ENCODE data around the gene BDH2. TPM values are rescaled to one million over a fixed set of nuclear protein-coding genes. Genes with fewer than 3 reads are reported as not detected.

The BDH2 gene
- total and polyA plus RNA-seq, 2 donors from 2014 or later: 104 to 473 TPM

- intact Hi-C loops (cut with DNase I): no loop called here
- TF ChIP-seq CTCF (IDR thresholded peaks at IDR 0.05; ENCODE audit: borderline replicate concordance, extremely low read depth, insufficient read depth): peak; percentile 58
- Histone ChIP-seq H3K9ac (ENCODE audit: low read length in 3 of 3) (no peak overlapping the region), H3K4me3 (ENCODE audit: low read length in 3 of 3) (no peak overlapping the region), H3K4me1 (ENCODE audit: control insufficient read depth in 2 of 3, insufficient read depth in 2 of 3, low read depth in 1 of 3, low read length in 3 of 3) (no peaks in the 10 kb centered on the region), H3K9me3 (ENCODE audit: control insufficient read depth in 2 of 3, insufficient read depth in 1 of 3, low read length in 3 of 3) (no peaks in the 10 kb centered on the region), H3K27me3 (ENCODE audit: control insufficient read depth, insufficient read depth, low read length) (no peaks in the 10 kb centered on the region), H3K36me3 (ENCODE audit: control insufficient read depth in 2 of 3, insufficient read depth in 3 of 3, low read length in 3 of 3) (no peaks in the 10 kb centered on the region), H3K27ac (ENCODE audit: low read depth in 2 of 2, low read length in 2 of 2) (no peak overlapping the region)
- DNase-seq (peak in 3 of 5 donors; percentile 18 to 60 (median 51)), FAIRE-seq (peak; percentile 76)
Measured at GRCh38 chr4:103046416-103047290, 53.0 kb downstream of the BDH2 start.

DNA sequence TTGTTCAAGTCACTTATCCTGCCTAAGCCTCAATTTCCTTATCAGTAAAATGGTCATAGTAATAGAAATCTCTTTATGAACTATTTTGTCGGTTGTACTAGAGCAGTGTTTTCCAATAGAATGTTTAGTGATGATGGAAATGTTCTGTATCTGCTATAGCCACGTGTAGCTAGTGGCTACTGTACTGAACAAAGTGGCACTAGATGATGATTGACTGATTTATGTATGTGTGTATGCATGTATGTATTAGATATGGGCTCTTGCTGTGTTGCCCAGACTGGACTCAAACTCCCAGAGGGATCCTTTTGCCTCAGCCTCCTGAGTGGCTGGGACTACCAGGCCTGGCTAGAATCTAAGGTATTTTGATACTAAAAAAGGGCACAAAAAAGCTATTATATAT lies 55.5 kb downstream of the BDH2 start:
- no peaks in the 10 kb centered on the region for H3K4me1 ChIP-seq (ENCODE audit: control insufficient read depth in 2 of 3, insufficient read depth in 2 of 3, low read depth in 1 of 3, low read length in 3 of 3)
- H3K4me3 ChIP-seq (ENCODE audit: low read length in 3 of 3): no peak overlapping the region
- no peaks in the 10 kb centered on the region for H3K36me3 ChIP-seq (ENCODE audit: control insufficient read depth in 2 of 3, insufficient read depth in 3 of 3, low read length in 3 of 3)
- no peaks in the 10 kb centered on the region for H3K9me3 ChIP-seq (ENCODE audit: control insufficient read depth in 2 of 3, insufficient read depth in 1 of 3, low read length in 3 of 3)
- FAIRE-seq (no peak), DNase-seq (no peak)
- no peaks in the 10 kb centered on the region for H3K27me3 ChIP-seq (ENCODE audit: control insufficient read depth, insufficient read depth, low read length)
- no peak overlapping the region for H3K27ac ChIP-seq (ENCODE audit: low read depth in 2 of 2, low read length in 2 of 2)
- intact Hi-C loops (cut with DNase I): no loop called here
- H3K9ac ChIP-seq (ENCODE audit: low read length in 3 of 3): no peak overlapping the region
- TF ChIP-seq CTCF (IDR thresholded peaks at IDR 0.05; ENCODE audit: borderline replicate concordance, extremely low read depth, insufficient read depth): no peak

DNA sequence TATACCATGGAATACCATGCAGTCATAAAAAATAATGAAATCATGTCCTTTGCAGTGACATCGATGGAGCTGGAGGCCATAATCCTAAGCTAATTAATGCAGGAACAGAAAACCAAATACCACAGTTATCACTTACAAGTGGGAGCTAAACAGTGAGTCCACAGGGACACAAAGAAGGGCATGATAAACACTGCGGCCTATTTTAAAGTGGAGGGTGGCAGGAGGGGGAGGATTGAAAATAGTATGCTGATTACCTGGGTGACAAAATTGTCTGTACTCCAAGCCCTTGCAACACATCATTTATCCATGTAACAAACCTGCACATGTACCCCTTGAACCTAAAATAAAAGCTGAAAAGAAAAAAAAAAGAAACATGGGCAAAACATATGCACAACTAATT lies 63.5 kb downstream of the BDH2 start:
- H3K36me3 ChIP-seq (ENCODE audit: control insufficient read depth in 2 of 3, insufficient read depth in 3 of 3, low read length in 3 of 3): no peaks in the 10 kb centered on the region
- no peak for TF ChIP-seq CTCF (IDR thresholded peaks at IDR 0.05; ENCODE audit: borderline replicate concordance, extremely low read depth, insufficient read depth)
- H3K4me3 ChIP-seq (ENCODE audit: low read length in 3 of 3): no peak overlapping the region
- no peaks in the 10 kb centered on the region for H3K9me3 ChIP-seq (ENCODE audit: control insufficient read depth in 2 of 3, insufficient read depth in 1 of 3, low read length in 3 of 3)
- no peak for DNase-seq
- H3K4me1 ChIP-seq (ENCODE audit: control insufficient read depth in 2 of 3, insufficient read depth in 2 of 3, low read depth in 1 of 3, low read length in 3 of 3): no peaks in the 10 kb centered on the region
- no peaks in the 10 kb centered on the region for H3K27me3 ChIP-seq (ENCODE audit: control insufficient read depth, insufficient read depth, low read length)
- no peak overlapping the region for H3K27ac ChIP-seq (ENCODE audit: low read depth in 2 of 2, low read length in 2 of 2)
- no peak overlapping the region for H3K9ac ChIP-seq (ENCODE audit: low read length in 3 of 3)
- FAIRE-seq: no peak
- intact Hi-C loops (cut with DNase I): no loop called here

Measured in kidney (tissue), 14 donors.